GM12801 (cell line): ENCODE results near the gene ABCC2.

Experiments
- TF ChIP-seq, protein P1 (sequence below): IDR thresholded peaks from one replicate; pipeline ENCODE4 v1.5.1; 2011; ENCODE audit warnings: control low read depth; ENCODE audit not compliant: insufficient read length; ENCODE audit errors: extremely low read depth

Gene ABCC2

DNA sequence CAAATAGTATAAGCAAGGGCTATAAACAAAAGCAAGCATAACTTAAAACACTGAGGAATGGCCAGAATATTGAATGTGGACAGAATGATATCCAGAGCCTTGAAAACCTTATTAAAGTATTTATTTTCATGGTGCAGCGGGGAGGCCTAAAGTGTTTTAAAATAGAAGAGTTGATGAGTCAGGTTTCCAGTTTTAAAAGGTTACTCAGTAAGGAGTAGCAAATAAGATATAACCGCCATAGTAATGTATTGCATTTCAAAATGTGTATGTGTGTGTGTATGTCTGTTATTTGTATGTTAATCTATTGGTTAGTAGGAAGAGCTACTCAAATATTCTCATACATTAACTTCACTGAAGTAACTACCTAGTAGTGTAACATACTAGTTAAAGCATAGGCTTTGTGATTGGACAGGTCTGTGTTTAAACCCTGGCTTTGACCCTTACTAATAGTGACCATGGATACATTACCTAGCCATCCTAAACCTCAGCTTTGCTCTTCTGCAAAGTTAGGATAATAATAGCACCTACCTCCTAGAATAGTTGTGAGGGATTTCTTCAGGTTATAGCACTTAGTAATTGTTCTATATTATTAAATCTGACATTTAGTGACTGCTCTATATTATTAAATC lies 33.5 kb upstream of the ABCC2 start:
- TF ChIP-seq, protein P1, sequence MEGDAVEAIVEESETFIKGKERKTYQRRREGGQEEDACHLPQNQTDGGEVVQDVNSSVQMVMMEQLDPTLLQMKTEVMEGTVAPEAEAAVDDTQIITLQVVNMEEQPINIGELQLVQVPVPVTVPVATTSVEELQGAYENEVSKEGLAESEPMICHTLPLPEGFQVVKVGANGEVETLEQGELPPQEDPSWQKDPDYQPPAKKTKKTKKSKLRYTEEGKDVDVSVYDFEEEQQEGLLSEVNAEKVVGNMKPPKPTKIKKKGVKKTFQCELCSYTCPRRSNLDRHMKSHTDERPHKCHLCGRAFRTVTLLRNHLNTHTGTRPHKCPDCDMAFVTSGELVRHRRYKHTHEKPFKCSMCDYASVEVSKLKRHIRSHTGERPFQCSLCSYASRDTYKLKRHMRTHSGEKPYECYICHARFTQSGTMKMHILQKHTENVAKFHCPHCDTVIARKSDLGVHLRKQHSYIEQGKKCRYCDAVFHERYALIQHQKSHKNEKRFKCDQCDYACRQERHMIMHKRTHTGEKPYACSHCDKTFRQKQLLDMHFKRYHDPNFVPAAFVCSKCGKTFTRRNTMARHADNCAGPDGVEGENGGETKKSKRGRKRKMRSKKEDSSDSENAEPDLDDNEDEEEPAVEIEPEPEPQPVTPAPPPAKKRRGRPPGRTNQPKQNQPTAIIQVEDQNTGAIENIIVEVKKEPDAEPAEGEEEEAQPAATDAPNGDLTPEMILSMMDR = no peak

DNA sequence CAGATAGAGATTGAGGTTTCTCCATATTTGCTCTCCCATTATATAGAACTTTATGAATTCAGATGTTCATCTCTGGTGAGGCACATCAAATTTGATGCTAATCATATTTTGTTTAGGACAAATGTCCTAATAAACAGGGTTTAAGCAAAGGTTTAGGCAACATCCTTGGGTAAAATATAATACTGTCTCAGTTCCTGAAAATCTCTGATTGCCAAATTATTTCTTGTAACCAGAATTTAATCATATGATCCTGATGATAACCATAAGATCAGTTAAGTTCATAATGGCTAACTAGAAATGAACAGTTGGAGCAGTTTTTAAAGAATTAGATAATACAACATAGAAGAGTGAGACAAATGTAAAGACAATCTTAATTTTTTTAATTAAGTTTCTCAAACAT lies 31.8 kb upstream of the ABCC2 start:
- TF ChIP-seq, protein P1 = no peak

DNA sequence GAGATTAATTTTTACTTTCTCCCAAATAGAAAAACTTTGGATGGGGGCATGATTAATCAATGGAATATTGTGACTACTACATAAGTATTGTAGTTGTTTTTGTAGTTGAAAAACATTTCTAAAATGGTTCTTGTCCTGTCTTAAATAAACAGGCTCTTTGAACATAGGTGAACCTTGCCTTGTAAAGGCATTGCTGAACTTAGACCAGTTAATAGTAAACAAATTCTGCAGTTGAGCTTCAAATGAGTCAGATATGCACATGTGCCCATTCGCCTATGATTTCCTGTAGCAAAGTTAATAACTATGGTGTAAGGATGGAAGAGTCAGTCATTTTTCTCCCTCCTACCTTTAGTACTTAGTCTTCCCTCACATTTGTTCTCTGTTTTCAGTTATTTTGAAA lies 27.8 kb upstream of the ABCC2 start:
- TF ChIP-seq, protein P1 = no peak

DNA sequence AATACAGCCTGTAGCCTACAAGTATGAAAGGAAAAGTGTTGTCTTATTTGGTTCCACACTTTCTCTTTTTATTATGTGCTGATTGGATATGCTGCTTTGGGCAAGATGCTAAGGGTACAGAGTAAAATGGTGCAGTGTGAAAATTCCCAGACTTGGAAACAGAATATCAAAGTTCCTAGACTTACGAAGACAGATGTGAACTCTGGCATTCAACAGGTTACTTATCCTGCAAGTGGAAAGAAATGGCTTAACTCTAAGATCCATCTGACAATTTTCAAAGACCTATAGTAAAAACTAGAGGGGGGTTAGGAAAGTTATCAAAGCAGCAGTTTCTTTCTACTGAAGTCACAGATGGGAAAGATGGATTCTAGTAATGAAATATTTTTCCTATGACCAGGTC lies 26.3 kb upstream of the ABCC2 start:
- TF ChIP-seq, protein P1 = no peak

DNA sequence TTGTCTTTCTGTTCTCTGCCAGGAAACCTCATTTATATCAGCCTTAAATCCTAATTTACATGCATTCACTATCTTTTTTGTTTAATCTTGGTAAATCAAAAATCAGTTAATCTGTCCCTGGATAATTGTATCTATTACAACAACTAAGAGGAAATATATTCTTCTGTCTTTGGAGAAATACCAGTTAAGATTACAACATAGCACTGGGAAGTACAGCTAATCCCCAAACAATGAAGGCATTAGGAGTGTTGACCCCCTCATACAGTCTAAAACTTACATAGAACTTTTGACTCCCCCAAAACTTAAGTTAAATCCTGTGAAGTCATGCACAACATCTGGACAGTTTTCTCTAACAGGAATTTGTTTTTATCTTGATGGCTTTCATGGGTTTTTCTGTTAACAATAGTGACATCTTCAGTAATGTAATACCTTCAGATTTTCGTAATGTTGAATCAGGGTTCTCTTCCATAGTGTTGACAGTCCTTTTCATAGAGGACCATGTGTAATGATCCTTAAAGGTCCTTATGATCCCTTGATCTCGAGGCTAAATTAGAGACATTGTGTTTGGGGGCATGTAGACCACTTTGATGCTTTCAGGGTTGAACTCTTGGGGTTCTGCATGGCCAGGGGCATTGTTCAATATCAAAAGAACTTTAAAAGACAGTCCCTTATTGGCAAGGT lies 24.1 kb upstream of the ABCC2 start:
- TF ChIP-seq, protein P1 = no peak

DNA sequence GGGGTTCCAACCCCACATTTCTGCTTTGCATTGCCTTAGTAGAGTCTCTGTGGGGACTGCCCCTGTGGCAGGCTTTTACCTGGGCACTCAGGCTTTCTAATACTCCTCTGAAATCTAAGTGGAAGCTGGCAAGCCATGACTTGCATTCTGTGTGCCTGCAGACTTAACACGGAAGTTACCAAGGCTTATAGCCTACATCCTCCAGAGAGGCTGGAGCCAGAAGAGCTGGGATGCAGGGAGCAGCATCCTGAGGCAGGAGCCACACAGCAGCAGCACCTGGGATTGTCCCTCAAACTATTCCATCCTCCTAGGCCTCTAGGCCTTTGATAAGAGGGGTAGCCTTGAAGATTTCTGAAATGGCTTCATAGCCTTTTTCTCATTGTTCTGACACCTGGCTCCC lies 22.1 kb upstream of the ABCC2 start:
- TF ChIP-seq, protein P1 = no peak

DNA sequence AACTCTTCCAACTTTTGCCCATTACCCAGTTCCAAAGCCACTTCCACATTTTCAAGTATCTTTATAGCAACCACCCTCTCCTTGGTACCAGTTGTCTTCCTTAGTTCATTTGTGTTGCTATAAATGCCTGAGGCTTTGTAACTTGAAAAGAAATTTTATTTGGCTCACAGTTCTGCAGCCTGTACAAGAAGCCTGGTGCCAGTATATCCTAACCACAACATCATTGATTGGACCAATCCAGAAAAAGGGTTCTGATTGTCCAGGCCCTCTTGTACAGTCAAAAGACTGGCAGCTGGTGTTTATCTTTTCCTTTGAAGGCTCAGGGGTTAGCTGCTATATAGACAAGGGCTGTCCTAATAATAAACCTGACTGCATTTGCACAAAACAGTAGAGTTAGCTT lies 21.1 kb upstream of the ABCC2 start:
- TF ChIP-seq, protein P1 = no peak
